PC-3 (cell line): ENCODE data around the gene ZMYND10. TPM values are rescaled to one million over a fixed set of nuclear protein-coding genes. Genes with fewer than 3 reads are reported as not detected.

ENCODE experiments used
- ATAC-seq: fragments of 200-7000 bp; cut with Tn5 transposase; 2 replicates; pipeline ENCODE4 v1.9.1; 2020; ENCODE audit warnings: mild to moderate bottlenecking, moderate library complexity
- BruUV-seq: library from RNA; stranded (reverse); fragments of 400-500 nt; replicated peaks from 2 replicates; lab custom pipeline; 2021; lab: Mats Ljungman, UMichigan
- CTCF ChIA-PET: fragments of 300-600 bp; sonication (Branson Sonifier 250); formaldehyde crosslinking; loops from one replicate; lab custom pipeline; 2022; ENCODE audit warnings: antibody characterized with exemption; lab: Charles Lee
- POLR2A ChIA-PET: fragments of 300-600 bp; sonication (Branson Sonifier 250); formaldehyde crosslinking; loops from one replicate; lab custom pipeline; 2022; ENCODE audit warnings: antibody characterized with exemption; ENCODE audit not compliant: unreplicated experiment; lab: Charles Lee
- DNase-seq: peaks from one replicate; pipeline ENCODE4 v3.0.0-alpha.2; 2015
- H2AFZ ChIP-seq: fragments of 300-600 bp; sonication (generic); 2 replicates; pipeline ENCODE4 v1.6.0; 2016; ENCODE audit warnings: antibody characterized with exemption, low read length
- H3F3A ChIP-seq: fragments of 300-600 bp; sonication (generic); one replicate; pipeline ENCODE4 v1.6.0; 2017; ENCODE audit warnings: antibody characterized with exemption, low read length, control low read depth, mild to moderate bottlenecking; ENCODE audit not compliant: unreplicated experiment
- H3K27ac ChIP-seq: fragments of 300-600 bp; sonication (generic); 2 replicates; pipeline ENCODE4 v1.5.1; 2016; ENCODE audit warnings: mild to moderate bottlenecking, low read length
- H3K27me3 ChIP-seq: fragments of 300-600 bp; sonication (generic); 2 replicates; pipeline ENCODE4 v1.6.1; 2016; ENCODE audit warnings: low read length, mixed read lengths
- H3K36me3 ChIP-seq: fragments of 300-600 bp; sonication (generic); 2 replicates; pipeline ENCODE4 v1.6.1; 2016; ENCODE audit warnings: low read depth, mixed run types, low read length, mixed read lengths
- H3K4me1 ChIP-seq: fragments of 300-600 bp; sonication (generic); 2 replicates; pipeline ENCODE4 v1.5.1; 2016; ENCODE audit warnings: low read length; ENCODE audit not compliant: insufficient read depth
- H3K4me2 ChIP-seq: fragments of 300-600 bp; sonication (generic); 2 replicates; pipeline ENCODE4 v1.6.0; 2016; ENCODE audit warnings: low read length
- H3K4me3 ChIP-seq: fragments of 300-600 bp; sonication (generic); 2 replicates; pipeline ENCODE4 v1.5.1; 2016; ENCODE audit warnings: mild to moderate bottlenecking, low read length, mixed read lengths
- H3K79me2 ChIP-seq: fragments of 300-600 bp; sonication (generic); 2 replicates; pipeline ENCODE4 v1.6.1; 2017; ENCODE audit warnings: low read length, mixed read lengths
- H3K9ac ChIP-seq: fragments of 300-600 bp; sonication (generic); 2 replicates; pipeline ENCODE4 v1.6.0; 2016; ENCODE audit warnings: mild to moderate bottlenecking, low read length
- H3K9me2 ChIP-seq: fragments of 300-600 bp; sonication (generic); replicated peaks from 2 replicates; pipeline ENCODE4 v1.6.1; 2016; ENCODE audit warnings: mixed run types, low read length, mixed read lengths
- H3K9me3 ChIP-seq: fragments of 300-600 bp; sonication (generic); 2 replicates; pipeline ENCODE4 v1.6.1; 2016; ENCODE audit warnings: low read length, mixed read lengths
- H4K20me1 ChIP-seq: fragments of 300-600 bp; sonication (generic); 2 replicates; pipeline ENCODE4 v1.6.1; 2016; ENCODE audit warnings: low read length, mixed read lengths
- CTCF ChIP-seq: fragments of 300-600 bp; sonication (generic); conservative IDR thresholded peaks from 2 replicates; pipeline ENCODE4 v1.5.1; 2017; ENCODE audit warnings: antibody characterized with exemption, low read depth, mild to moderate bottlenecking, low read length
- EZH2 ChIP-seq: fragments of 300-600 bp; sonication (generic); IDR thresholded peaks from one replicate; pipeline ENCODE4 v1.6.1; 2017; ENCODE audit warnings: antibody characterized with exemption, mild to moderate bottlenecking, low read length; ENCODE audit not compliant: unreplicated experiment
- EZH2phosphoT487 ChIP-seq: fragments of 300-600 bp; sonication (generic); IDR thresholded peaks from 2 replicates; pipeline ENCODE4 v1.6.1; 2018; ENCODE audit warnings: mild to moderate bottlenecking, antibody characterized with exemption, low read length, borderline replicate concordance
- intact Hi-C: fragments of 100-400 bp; cut with micrococcal nuclease; formaldehyde crosslinking; loops from 2 replicates; pipeline ENCODE4 v1.9.0; 2023
- total RNA-seq: library from RNA; depleted of rRNA; stranded (reverse); fragments of >200 nt; gene quantifications from 2 replicates; pipeline ENCODE4 v1.2.3, GENCODE V29; 2014

The ZMYND10 gene
- total RNA-seq, 1 experiment from 2014 or later: 1.6 TPM

- CTCF ChIA-PET: interaction anchor here (0.6 to 1.0 kb wide), 9 partner anchors 15 to 1361 kb away, joined by 4 to 10 read pairs (median 6); partner anchors contain the start of genes HYAL3 and NAA80
- Histone ChIP-seq H3K27ac (peak overlapping the region; percentile 86), H3K9me2 (no peaks in the 10 kb centered on the region), H3F3A (peaks cover 13% of the 10 kb centered on the region), H3K36me3 (peaks cover 6% of the 10 kb centered on the region), H4K20me1 (no peaks in the 10 kb centered on the region), H3K4me3 (peak overlapping the region; percentile 97), H3K9me3 (no peaks in the 10 kb centered on the region), H3K9ac (peak overlapping the region; percentile 93), H2AFZ (peak overlapping the region; percentile 92), H3K27me3 (no peaks in the 10 kb centered on the region), H3K4me2 (peak overlapping the region; percentile 99), H3K79me2 (peaks cover 34% of the 10 kb centered on the region), H3K4me1 (peaks cover 41% of the 10 kb centered on the region)
- POLR2A ChIA-PET: no interaction called here
- ATAC-seq: peak; percentile 66
- TSS peak; percentile 12 for BruUV-seq
- intact Hi-C loops: loop anchor here (1.0 to 5.0 kb wide), 2 partner anchors 22 to 124 kb away; partner anchors contain the start of genes HYAL3 and NAA80
- TF ChIP-seq CTCF: peak; percentile 70
- no peak for TF ChIP-seq EZH2
- DNase-seq: peak; percentile 89
Measured at GRCh38 chr3:50321336-50322114, 24.0 kb downstream of the ZMYND10 start.

- peak overlapping the region; percentile 99 for H3K4me2 ChIP-seq
Measured at GRCh38 chr3:50320853-50321335, 24.6 kb downstream of the ZMYND10 start.

More at GRCh38 chr3:50320853-50321335, 24.6 kb downstream of the ZMYND10 start:
- Histone ChIP-seq H4K20me1 (no peaks in the 10 kb centered on the region), H3K27me3 (no peaks in the 10 kb centered on the region), H3F3A (peaks cover 13% of the 10 kb centered on the region), H3K4me1 (peaks cover 47% of the 10 kb centered on the region), H3K27ac (peak overlapping the region; percentile 86), H3K9me3 (no peaks in the 10 kb centered on the region), H2AFZ (peak overlapping the region; percentile 92), H3K36me3 (peaks cover 6% of the 10 kb centered on the region), H3K9me2 (no peaks in the 10 kb centered on the region), H3K79me2 (peaks cover 30% of the 10 kb centered on the region), H3K9ac (peak overlapping the region; percentile 93), H3K4me3 (peak overlapping the region; percentile 97)
- ATAC-seq: peak; percentile 35
- CTCF ChIA-PET: interaction anchor here (0.6 to 1.0 kb wide), 9 partner anchors 15 to 1361 kb away, joined by 4 to 10 read pairs (median 6); partner anchors contain the start of genes HYAL3 and NAA80
- intact Hi-C loops: loop anchor here (1.0 to 5.0 kb wide), 2 partner anchors 22 to 124 kb away; partner anchors contain the start of genes HYAL3 and NAA80
- POLR2A ChIA-PET: no interaction called here
- DNase-seq: peak; percentile 78
- BruUV-seq: no TSS peak
- TF ChIP-seq CTCF (no peak), EZH2phosphoT487 (no peak), EZH2 (no peak)
